Activated CD8-positive, alpha-beta T cell treated with anti-CD3 and anti-CD28 coated beads, Interleukin-2, amount 10 ng/mL, durations not matched to agents 7 days and 5 days (primary cell): ENCODE results near the gene TMEM213. TPM values are rescaled to one million over a fixed set of nuclear protein-coding genes. Genes with fewer than 3 reads are reported as not detected.

Experiments
- ATAC-seq: fragments of 150-1000 bp; cut with Tn5 transposase; one replicate; pipeline ENCODE4 v1.10.0; 2021; ENCODE audit warnings: moderate library complexity
- CTCF ChIA-PET: fragments of 350-600 bp; sonication (Branson Sonifier 250); formaldehyde crosslinking; loops from one replicate; lab custom pipeline; 2021; ENCODE audit warnings: antibody characterized with exemption; lab: Charles Lee
- POLR2A ChIA-PET: fragments of 350-600 bp; sonication (Branson Sonifier 250); formaldehyde crosslinking; loops from one replicate; lab custom pipeline; 2021; ENCODE audit warnings: antibody characterized with exemption; lab: Charles Lee
- DNase-seq: peaks from one replicate; pipeline ENCODE4 v3.0.0-alpha.2; 2020
- H3K27ac Mint-ChIP-seq: one replicate; pipeline ENCODE4 v1.8.0; 2021; ENCODE audit warnings: mild to moderate bottlenecking, mixed read lengths
- H3K27me3 Mint-ChIP-seq: one replicate; pipeline ENCODE4 v1.8.0; 2021; ENCODE audit warnings: low read depth, mixed read lengths
- H3K36me3 Mint-ChIP-seq: one replicate; pipeline ENCODE4 v1.8.0; 2021; ENCODE audit warnings: low read depth, mixed read lengths
- H3K4me1 Mint-ChIP-seq: one replicate; pipeline ENCODE4 v1.8.0; 2021; ENCODE audit warnings: low read depth, mixed read lengths
- H3K4me3 Mint-ChIP-seq: one replicate; pipeline ENCODE4 v1.8.0; 2021; ENCODE audit warnings: mild to moderate bottlenecking, mixed read lengths
- H3K9me3 Mint-ChIP-seq: one replicate; pipeline ENCODE4 v1.8.0; 2022; ENCODE audit warnings: mixed read lengths; ENCODE audit not compliant: insufficient read depth
- total RNA-seq, 2 experiments: library from RNA; stranded (reverse); gene quantifications; one replicate each; pipeline ENCODE4 v1.2.3, GENCODE V29; 2021

The TMEM213 gene
- total RNA-seq, 2 experiments from 2014 or later: not detected

DNA sequence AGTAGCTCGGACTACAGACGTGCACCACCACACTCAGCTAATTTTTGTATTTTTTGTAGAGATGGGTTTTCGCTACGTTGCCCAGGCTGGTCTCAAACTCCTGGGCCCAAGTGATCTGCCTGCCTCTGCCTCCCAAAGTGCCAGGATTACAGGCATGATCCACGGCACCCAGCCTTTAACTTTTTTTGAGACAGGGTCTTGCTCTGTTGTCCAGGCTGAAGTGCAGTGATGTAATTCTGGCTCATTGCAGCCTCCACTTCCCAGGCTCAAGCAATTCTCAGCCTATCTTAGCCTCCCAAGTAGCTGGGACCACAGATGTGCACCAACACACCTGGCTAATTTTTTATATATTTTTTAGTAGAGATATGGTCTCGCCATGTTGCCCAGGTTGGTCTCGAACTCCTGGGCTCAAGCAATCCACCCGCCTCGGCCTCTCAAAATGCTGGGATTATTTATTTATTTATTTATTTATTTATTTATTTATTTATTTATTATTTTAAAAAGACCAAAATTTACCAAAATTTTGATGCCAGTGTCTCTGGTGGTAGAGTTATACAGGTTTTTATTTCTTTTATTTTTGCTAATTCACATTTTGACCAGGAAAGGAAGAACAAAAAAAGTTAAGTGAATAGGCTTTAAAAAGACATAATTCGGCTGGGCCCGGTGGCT, 25.2 kb downstream of the TMEM213 start:
- peaks cover 7% of the 10 kb centered on the region for H3K4me1 Mint-ChIP-seq
- H3K27ac Mint-ChIP-seq: no peak overlapping the region
- no peak for ATAC-seq
- ChIA-PET POLR2A (no interaction called here), CTCF (no interaction called here)
- no peak for DNase-seq
- H3K27me3 Mint-ChIP-seq: peaks cover 5% of the 10 kb centered on the region
- H3K9me3 Mint-ChIP-seq: no peaks in the 10 kb centered on the region
- H3K36me3 Mint-ChIP-seq: no peaks in the 10 kb centered on the region
- H3K4me3 Mint-ChIP-seq: no peak overlapping the region

DNA sequence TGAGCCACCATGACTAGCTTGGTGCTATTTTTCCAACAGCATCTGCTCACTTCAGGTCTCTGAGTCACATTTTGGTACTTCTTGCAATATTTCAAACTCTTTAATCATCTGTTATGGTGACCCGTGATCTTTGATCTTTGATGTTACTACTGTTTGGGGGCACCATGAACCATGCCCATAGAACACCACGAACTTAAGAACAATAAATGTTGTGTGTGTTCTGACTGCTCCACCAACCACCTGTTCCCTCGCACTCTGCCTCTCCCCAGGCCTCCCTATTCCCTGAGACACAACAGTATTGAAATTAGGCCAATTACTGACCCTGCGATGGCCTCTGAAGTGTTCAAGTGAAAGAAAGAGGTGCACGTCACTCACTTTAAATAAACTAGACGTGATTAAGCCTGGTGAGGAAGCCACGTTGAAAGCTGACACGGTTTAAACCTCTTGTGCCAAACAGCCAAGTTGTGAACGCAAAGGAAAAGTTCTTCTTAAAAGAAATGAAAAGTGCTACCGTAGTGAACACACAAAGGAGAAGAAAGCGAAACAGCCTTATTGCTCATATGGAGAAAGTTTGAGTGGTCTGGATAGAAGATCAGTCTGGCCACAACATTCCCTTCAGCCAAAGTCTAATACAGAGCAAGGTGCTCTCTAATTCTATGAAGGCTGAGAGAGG, 27.4 kb downstream of the TMEM213 start:
- ChIA-PET POLR2A (no interaction called here), CTCF (no interaction called here)
- Mint-ChIP-seq H3K36me3 (no peaks in the 10 kb centered on the region), H3K4me3 (no peak overlapping the region), H3K27me3 (peaks cover 5% of the 10 kb centered on the region), H3K9me3 (no peaks in the 10 kb centered on the region), H3K4me1 (peaks cover 7% of the 10 kb centered on the region), H3K27ac (no peak overlapping the region)
- no peak for ATAC-seq
- DNase-seq: no peak

DNA sequence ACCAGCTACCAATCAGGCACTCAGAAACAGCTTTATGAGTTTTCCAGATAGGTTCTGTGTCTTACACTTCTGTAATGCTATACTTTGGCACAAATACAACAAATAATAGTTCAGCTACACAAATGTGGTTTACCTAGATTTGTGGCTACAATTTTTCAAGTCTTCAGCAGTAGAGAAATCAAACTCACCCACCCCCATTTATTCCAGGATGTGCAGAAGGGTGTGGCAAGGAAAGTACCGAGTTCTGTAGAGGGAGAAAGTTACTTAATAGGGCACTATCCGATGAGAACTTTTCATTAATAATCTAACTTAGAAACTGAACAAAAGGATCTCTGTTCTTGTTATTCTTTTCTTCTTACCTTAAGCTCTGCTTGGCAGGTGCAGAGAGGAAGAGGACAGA, 30.5 kb downstream of the TMEM213 start:
- Mint-ChIP-seq H3K4me1 (peaks cover 7% of the 10 kb centered on the region), H3K4me3 (no peak overlapping the region), H3K36me3 (no peaks in the 10 kb centered on the region), H3K27ac (no peak overlapping the region), H3K27me3 (peaks cover 5% of the 10 kb centered on the region), H3K9me3 (no peaks in the 10 kb centered on the region)
- ChIA-PET POLR2A (no interaction called here), CTCF (interaction anchor here (0.6 kb wide), 1 partner anchor 29 kb away, joined by 4 read pairs; no protein-coding TSS in a partner anchor)
- ATAC-seq (no peak), DNase-seq (no peak)

GRCh38 chr7:138829335-138829734, 31.5 kb downstream of the TMEM213 start:
- H3K4me1 Mint-ChIP-seq: peaks cover 9% of the 10 kb centered on the region
- DNase-seq (no peak), ATAC-seq (no peak)

GRCh38 chr7:138832966-138833365, 35.2 kb downstream of the TMEM213 start:
- ChIA-PET POLR2A (no interaction called here), CTCF (no interaction called here)
- peaks cover 7% of the 10 kb centered on the region for H3K4me1 Mint-ChIP-seq
- H3K27me3 Mint-ChIP-seq: peaks cover 2% of the 10 kb centered on the region
- H3K9me3 Mint-ChIP-seq: no peaks in the 10 kb centered on the region
- no peak for ATAC-seq
- no peak for DNase-seq
- no peak overlapping the region for H3K4me3 Mint-ChIP-seq
- no peaks in the 10 kb centered on the region for H3K36me3 Mint-ChIP-seq
- no peak overlapping the region for H3K27ac Mint-ChIP-seq

More at GRCh38 chr7:138829335-138829734, 31.5 kb downstream of the TMEM213 start:
- CTCF ChIA-PET: no interaction called here
- Mint-ChIP-seq H3K9me3 (no peaks in the 10 kb centered on the region), H3K36me3 (no peaks in the 10 kb centered on the region), H3K27ac (no peak overlapping the region), H3K27me3 (peaks cover 8% of the 10 kb centered on the region), H3K4me3 (no peak overlapping the region)
- POLR2A ChIA-PET: no interaction called here

GRCh38 chr7:138833596-138833995, 35.8 kb downstream of the TMEM213 start:
- Mint-ChIP-seq H3K4me1 (peaks cover 7% of the 10 kb centered on the region), H3K36me3 (no peaks in the 10 kb centered on the region), H3K27me3 (peaks cover 2% of the 10 kb centered on the region), H3K27ac (no peak overlapping the region), H3K9me3 (no peaks in the 10 kb centered on the region), H3K4me3 (no peak overlapping the region)
- ATAC-seq (no peak), DNase-seq (no peak)
- ChIA-PET CTCF (no interaction called here), POLR2A (no interaction called here)

- ATAC-seq (no peak), DNase-seq (no peak)
- Mint-ChIP-seq H3K4me3 (no peak overlapping the region), H3K4me1 (peaks cover 7% of the 10 kb centered on the region), H3K27ac (no peak overlapping the region), H3K36me3 (no peaks in the 10 kb centered on the region), H3K27me3 (peaks cover 2% of the 10 kb centered on the region), H3K9me3 (no peaks in the 10 kb centered on the region)
- CTCF ChIA-PET: no interaction called here
- POLR2A ChIA-PET: no interaction called here
These were observed 36.8 kb downstream of the TMEM213 start for GRCh38 chr7:138834583-138834982.

GRCh38 chr7:138835087-138835486, 37.3 kb downstream of the TMEM213 start:
- ATAC-seq (no peak), DNase-seq (no peak)
- ChIA-PET POLR2A (no interaction called here), CTCF (no interaction called here)
- Mint-ChIP-seq H3K27me3 (peaks cover 2% of the 10 kb centered on the region), H3K36me3 (no peaks in the 10 kb centered on the region), H3K4me3 (no peak overlapping the region), H3K27ac (no peak overlapping the region), H3K4me1 (peaks cover 7% of the 10 kb centered on the region), H3K9me3 (no peaks in the 10 kb centered on the region)

DNA sequence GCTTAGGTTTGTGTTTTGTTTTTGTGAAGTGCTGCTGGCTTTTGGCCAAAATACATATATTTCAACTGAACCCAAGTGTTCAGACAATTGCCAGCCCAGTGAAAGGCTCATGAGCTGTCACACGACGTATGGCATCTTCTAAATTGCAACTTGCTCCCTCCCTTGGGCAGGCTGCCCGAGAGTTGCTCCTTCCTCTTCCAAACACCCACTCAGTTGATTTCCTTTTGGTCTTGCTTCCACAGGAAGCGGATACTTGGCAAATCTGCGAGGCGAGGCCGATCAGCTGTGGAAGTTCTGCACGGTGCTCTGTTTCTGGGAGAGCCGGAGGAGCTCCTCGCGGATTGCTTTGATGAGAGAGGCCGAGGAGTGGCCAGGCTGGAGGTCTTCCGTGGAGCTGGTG, 39.8 kb downstream of the TMEM213 start:
- no peaks in the 10 kb centered on the region for H3K9me3 Mint-ChIP-seq
- no peaks in the 10 kb centered on the region for H3K36me3 Mint-ChIP-seq
- H3K4me1 Mint-ChIP-seq: peaks cover 7% of the 10 kb centered on the region
- no peak for ATAC-seq
- H3K27ac Mint-ChIP-seq: no peak overlapping the region
- CTCF ChIA-PET: interaction anchor here (1.4 kb wide), 1 partner anchor 99 kb away, joined by 5 read pairs; no protein-coding TSS in a partner anchor
- H3K27me3 Mint-ChIP-seq: peaks cover 6% of the 10 kb centered on the region
- no peak overlapping the region for H3K4me3 Mint-ChIP-seq
- POLR2A ChIA-PET: no interaction called here
- DNase-seq: no peak

- H3K4me3 Mint-ChIP-seq: no peak overlapping the region
- peaks cover 7% of the 10 kb centered on the region for H3K4me1 Mint-ChIP-seq
- H3K27me3 Mint-ChIP-seq: peaks cover 6% of the 10 kb centered on the region
- no peak for DNase-seq
- POLR2A ChIA-PET: interaction anchor here (0.5 kb wide), 1 partner anchor 122 kb away, joined by 4 read pairs; no protein-coding TSS in a partner anchor
- CTCF ChIA-PET: no interaction called here
- no peaks in the 10 kb centered on the region for H3K36me3 Mint-ChIP-seq
- H3K27ac Mint-ChIP-seq: no peak overlapping the region
- ATAC-seq: no peak
- no peaks in the 10 kb centered on the region for H3K9me3 Mint-ChIP-seq
These were observed 40.4 kb downstream of the TMEM213 start for GRCh38 chr7:138838166-138838565.

- H3K4me1 Mint-ChIP-seq: no peaks in the 10 kb centered on the region
- ATAC-seq: no peak
- DNase-seq: no peak
- ChIA-PET POLR2A (interaction anchor here (0.6 kb wide), 1 partner anchor 45 kb away, joined by 4 read pairs; no protein-coding TSS in a partner anchor), CTCF (interaction anchor here (1.0 kb wide), 1 partner anchor 103 kb away, joined by 4 read pairs; no protein-coding TSS in a partner anchor)
- H3K9me3 Mint-ChIP-seq: no peaks in the 10 kb centered on the region
- no peaks in the 10 kb centered on the region for H3K36me3 Mint-ChIP-seq
- peaks cover 3% of the 10 kb centered on the region for H3K27me3 Mint-ChIP-seq
- H3K4me3 Mint-ChIP-seq: no peak overlapping the region
- H3K27ac Mint-ChIP-seq: no peak overlapping the region
These were observed 44.3 kb downstream of the TMEM213 start for GRCh38 chr7:138842111-138842510.
